Lower leg skin (tissue), 3 donors: ENCODE measurements around the gene ABCC8.

ENCODE experiments used
- POLR2A ChIP-seq, 2 donors: fragments of 450-650 bp; IDR thresholded peaks; one replicate each; pipeline ENCODE4 v1.6.1; 2016 to 2017; ENCODE audit warnings: antibody characterized with exemption in 2 of 2, mild to moderate bottlenecking in 1 of 2, moderate library complexity in 1 of 2
- TF ChIP-seq, protein P1 (sequence below), 3 donors: fragments of 450-650 bp; IDR thresholded peaks; one replicate each; pipeline ENCODE4 v1.5.1; 2016; ENCODE audit warnings: antibody characterized with exemption in 3 of 3, mild to moderate bottlenecking in 3 of 3, moderate library complexity in 2 of 3

- TF ChIP-seq, protein P1, sequence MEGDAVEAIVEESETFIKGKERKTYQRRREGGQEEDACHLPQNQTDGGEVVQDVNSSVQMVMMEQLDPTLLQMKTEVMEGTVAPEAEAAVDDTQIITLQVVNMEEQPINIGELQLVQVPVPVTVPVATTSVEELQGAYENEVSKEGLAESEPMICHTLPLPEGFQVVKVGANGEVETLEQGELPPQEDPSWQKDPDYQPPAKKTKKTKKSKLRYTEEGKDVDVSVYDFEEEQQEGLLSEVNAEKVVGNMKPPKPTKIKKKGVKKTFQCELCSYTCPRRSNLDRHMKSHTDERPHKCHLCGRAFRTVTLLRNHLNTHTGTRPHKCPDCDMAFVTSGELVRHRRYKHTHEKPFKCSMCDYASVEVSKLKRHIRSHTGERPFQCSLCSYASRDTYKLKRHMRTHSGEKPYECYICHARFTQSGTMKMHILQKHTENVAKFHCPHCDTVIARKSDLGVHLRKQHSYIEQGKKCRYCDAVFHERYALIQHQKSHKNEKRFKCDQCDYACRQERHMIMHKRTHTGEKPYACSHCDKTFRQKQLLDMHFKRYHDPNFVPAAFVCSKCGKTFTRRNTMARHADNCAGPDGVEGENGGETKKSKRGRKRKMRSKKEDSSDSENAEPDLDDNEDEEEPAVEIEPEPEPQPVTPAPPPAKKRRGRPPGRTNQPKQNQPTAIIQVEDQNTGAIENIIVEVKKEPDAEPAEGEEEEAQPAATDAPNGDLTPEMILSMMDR (IDR thresholded peaks at IDR 0.05): no peak
- no peak for TF ChIP-seq POLR2A (IDR thresholded peaks at IDR 0.05)
Observed at GRCh38 chr11:17347676-17348075, 129.0 kb downstream of the ABCC8 start.
